HL-60 (cell line): ENCODE measurements around the gene ROPN1.

Source experiments
- CTCF ChIP-seq: IDR thresholded peaks from one replicate; pipeline ENCODE4 v1.5.1; 2011; ENCODE audit warnings: low read length, control low read depth, inconsistent platforms; ENCODE audit not compliant: insufficient read depth
- REST ChIP-seq: IDR thresholded peaks from 2 replicates; pipeline ENCODE4 v1.6.1; 2012; ENCODE audit warnings: low read depth; ENCODE audit not compliant: insufficient replicate concordance

DNA sequence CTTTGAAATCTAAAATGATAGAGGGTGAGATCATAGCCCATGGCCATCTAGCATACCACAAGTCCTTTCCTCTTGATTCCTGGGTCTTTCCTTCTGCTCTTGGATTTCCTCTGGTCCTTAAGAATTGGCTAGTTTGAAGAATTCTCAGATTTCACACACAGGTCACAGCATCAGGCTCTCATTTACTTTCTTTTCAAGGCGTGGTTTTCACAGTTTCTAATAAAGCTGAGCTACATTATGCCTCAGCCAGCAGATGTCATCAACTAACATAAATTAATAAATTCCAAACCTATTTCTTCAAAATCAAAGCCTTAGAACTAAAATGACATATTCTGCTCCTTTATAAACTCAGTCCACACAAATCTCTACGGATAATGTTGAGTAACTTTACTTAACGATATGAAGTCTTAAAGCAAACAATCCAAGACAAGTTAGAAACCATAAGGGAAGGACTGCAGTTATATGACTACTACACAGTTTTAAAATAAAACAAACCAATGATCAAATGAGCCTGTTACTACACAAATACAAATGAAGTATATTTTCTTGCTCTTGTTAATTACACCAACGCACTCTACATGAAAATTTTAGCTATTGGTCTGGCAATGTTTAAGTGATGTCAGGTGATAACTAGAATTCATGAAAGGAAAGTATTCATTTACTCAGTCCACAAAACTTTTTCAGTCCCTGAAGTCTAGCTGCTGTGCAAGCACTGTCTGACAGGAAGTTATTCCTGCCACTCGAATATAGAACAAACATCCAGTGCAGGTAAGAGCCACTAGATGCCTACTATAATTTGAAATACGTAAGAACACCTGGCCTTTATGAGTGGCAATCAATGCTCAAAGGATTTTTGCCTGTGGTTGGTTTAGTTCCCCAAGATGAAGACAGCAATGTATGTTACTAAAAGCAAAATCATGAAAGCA lies 40.1 kb downstream of the ROPN1 start:
- TF ChIP-seq CTCF (no peak), REST (no peak)
